ENCODE results near the gene MTHFD2L.
"Not testable (repeated sequence)": the region's sequence is repeated elsewhere in the genome, so short reads cannot be mapped to it uniquely, and the experiment has no call there.

MTHFD2L gene

GRCh38 chr4:74328501-74328900, 170.6 kb downstream of the MTHFD2L start:
- no peak for FAIRE-seq

GRCh38 chr4:74329307-74329706, 171.4 kb downstream of the MTHFD2L start:
- FAIRE-seq (no peak), DNase-seq (ENCODE audit: insufficient read length, low spot score) (no peak)

More at GRCh38 chr4:74328501-74328900, 170.6 kb downstream of the MTHFD2L start:
- DNase-seq (ENCODE audit: insufficient read length, low spot score) = no peak

- FAIRE-seq (no peak), DNase-seq (ENCODE audit: insufficient read length, low spot score) (no peak)
Measured at GRCh38 chr4:74330295-74330750, 172.4 kb downstream of the MTHFD2L start.

GRCh38 chr4:74331252-74331651, 173.3 kb downstream of the MTHFD2L start:
- no peak for DNase-seq (ENCODE audit: insufficient read length, low spot score)
- FAIRE-seq = no peak

GRCh38 chr4:74331944-74332343, 174.0 kb downstream of the MTHFD2L start:
- DNase-seq (ENCODE audit: insufficient read length, low spot score) = no peak
- FAIRE-seq = no peak

- FAIRE-seq (no peak), DNase-seq (ENCODE audit: insufficient read length, low spot score) (no peak)
Measured at GRCh38 chr4:74334636-74335035, 176.7 kb downstream of the MTHFD2L start.

DNA sequence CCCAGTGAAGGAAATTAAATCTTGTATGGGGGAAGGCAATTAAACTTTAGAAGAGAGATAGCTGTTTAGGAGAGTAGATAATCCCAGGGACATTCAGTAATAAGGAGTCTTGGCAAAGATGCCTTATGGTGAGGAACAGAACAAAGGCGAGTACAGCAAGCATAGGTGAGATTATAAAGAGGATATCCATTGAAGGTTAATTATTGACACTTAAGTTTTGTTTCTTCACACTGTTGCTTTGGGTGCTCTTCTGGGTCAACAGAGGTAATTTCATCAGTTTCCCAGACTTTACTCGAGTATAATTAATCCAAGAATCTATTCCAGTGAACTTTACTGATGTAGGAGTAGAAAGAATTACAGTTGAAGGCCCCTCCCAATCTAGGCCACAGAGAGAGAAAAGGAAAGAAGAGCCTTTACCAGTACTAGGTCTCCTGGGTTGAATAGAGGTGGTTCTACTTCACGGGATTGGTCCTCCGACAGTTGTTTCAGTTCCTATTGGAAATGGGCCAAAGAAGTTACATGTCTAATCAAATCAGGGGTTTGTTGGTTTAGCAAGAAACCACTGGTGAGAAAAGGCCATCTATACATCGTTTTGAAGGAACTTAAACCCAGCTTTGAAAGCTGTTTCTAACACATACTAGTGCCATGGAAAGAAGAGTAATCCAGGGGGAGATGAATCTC, 177.6 kb downstream of the MTHFD2L start:
- DNase-seq (ENCODE audit: insufficient read length, low spot score) (no peak), FAIRE-seq (peak; percentile 76)

- DNase-seq (ENCODE audit: insufficient read length, low spot score) = no peak
- FAIRE-seq = no peak
Measured at GRCh38 chr4:74338792-74339333, 180.9 kb downstream of the MTHFD2L start.

DNA sequence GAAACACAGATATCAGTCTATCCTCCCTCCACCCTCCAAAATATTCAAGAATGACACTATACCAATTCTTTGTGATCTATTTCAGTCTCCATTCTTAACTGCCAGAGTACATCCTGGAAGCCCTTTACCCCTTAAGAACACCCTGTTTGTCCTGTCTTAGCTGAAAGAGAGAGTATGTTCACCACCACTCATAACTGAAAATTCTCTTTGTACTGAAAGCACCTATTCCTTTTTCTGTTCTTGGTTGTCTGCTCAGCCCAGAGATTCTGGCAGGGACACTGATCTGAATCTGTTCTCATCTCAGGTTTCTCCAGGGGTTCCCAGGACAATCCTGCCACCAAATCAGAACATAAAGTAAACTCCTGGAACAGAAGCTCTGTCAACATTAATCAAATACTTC, 181.6 kb downstream of the MTHFD2L start:
- no peak for DNase-seq (ENCODE audit: insufficient read length, low spot score)
- no peak for FAIRE-seq

GRCh38 chr4:74340421-74340820, 182.5 kb downstream of the MTHFD2L start:
- DNase-seq (ENCODE audit: insufficient read length, low spot score); FAIRE-seq: not testable (repeated sequence)

GRCh38 chr4:74344031-74344430, 186.1 kb downstream of the MTHFD2L start:
- FAIRE-seq = no peak

More at GRCh38 chr4:74344031-74344430, 186.1 kb downstream of the MTHFD2L start:
- DNase-seq (ENCODE audit: insufficient read length, low spot score) = no peak
